GM12878 (cell line): ENCODE results near the gene PSTPIP2. TPM values are rescaled to one million over a fixed set of nuclear protein-coding genes. Genes with fewer than 3 reads are reported as not detected.

ENCODE experiments used
- ATAC-seq: fragments of 200-7000 bp; cut with Tn5 transposase; 3 replicates; pipeline ENCODE4 v1.9.1; 2020; ENCODE audit warnings: mild to moderate bottlenecking, moderate library complexity
- BruUV-seq: library from RNA; stranded (reverse); fragments of 400-500 nt; replicated peaks from 2 replicates; lab custom pipeline; 2021; lab: Mats Ljungman, UMichigan
- CTCF ChIA-PET: fragments of 300-600 bp; sonication (Branson Sonifier 250); formaldehyde crosslinking; extraction: SDS; loops from one replicate; lab custom pipeline; 2021; ENCODE audit warnings: inconsistent platforms; lab: Yijun Ruan, JAX
- POLR2A ChIA-PET: fragments of 350-600 bp; formaldehyde crosslinking; extraction: SDS; loops from one replicate; lab custom pipeline; 2021; ENCODE audit warnings: inconsistent platforms; lab: Charles Lee
- RAD21 ChIA-PET: fragments of 300-600 bp; sonication (Branson Sonifier 250); formaldehyde crosslinking; loops from one replicate; lab custom pipeline; 2023; ENCODE audit warnings: antibody characterized with exemption; ENCODE audit not compliant: unreplicated experiment; lab: Charles Lee
- SMC1A ChIA-PET: fragments of 300-600 bp; sonication (Branson Sonifier 250); formaldehyde crosslinking; loops from one replicate; lab custom pipeline; 2023; ENCODE audit not compliant: unreplicated experiment, uncharacterized antibody; lab: Charles Lee
- DNase-seq: peaks from one replicate; pipeline ENCODE4 v3.0.0-alpha.2; 2011; ENCODE audit warnings: low read depth, low spot score
- FAIRE-seq: peaks from 3 replicates; lab custom pipeline; 2011; peaks lifted over from hg19 to GRCh38; lab: Jason Lieb, UNC
- H2AFZ ChIP-seq: 2 replicates; pipeline ENCODE4 v1.6.0; 2011; ENCODE audit warnings: low read depth, low read length, control low read depth; ENCODE audit not compliant: control insufficient read depth
- H3K27ac ChIP-seq: 2 replicates; pipeline ENCODE4 v1.5.1; 2011; ENCODE audit warnings: control low read depth; ENCODE audit not compliant: control insufficient read depth, insufficient read depth
- H3K27me3 ChIP-seq, 2 experiments: replicated peaks in 1 of 2; 2 replicates each; pipeline versions ENCODE4 v1.6.0 to v1.6.1; 2011; ENCODE audit warnings: low read length in 1 of 2; ENCODE audit not compliant: control insufficient read depth in 2 of 2, insufficient read depth in 2 of 2
- H3K36me3 ChIP-seq, 2 experiments: 2 replicates each; pipeline ENCODE4 v1.5.1; 2011; ENCODE audit warnings: low read length in 1 of 2; ENCODE audit not compliant: control insufficient read depth in 2 of 2, insufficient read depth in 2 of 2
- H3K4me1 ChIP-seq: 2 replicates; pipeline ENCODE4 v1.6.1; 2011; ENCODE audit warnings: mild to moderate bottlenecking, low read length, moderate library complexity, mixed read lengths; ENCODE audit not compliant: control insufficient read depth, insufficient read depth
- H3K4me2 ChIP-seq: 2 replicates; pipeline ENCODE4 v1.6.0; 2011; ENCODE audit warnings: control low read depth; ENCODE audit not compliant: control insufficient read depth, insufficient read depth
- H3K4me3 ChIP-seq: fragments of 200-600 bp; sonication (generic); 2 replicates; pipeline ENCODE4 v1.5.1; 2016
- H3K79me2 ChIP-seq: 2 replicates; pipeline ENCODE4 v1.6.0; 2011; ENCODE audit warnings: low read length; ENCODE audit not compliant: control insufficient read depth, insufficient read depth
- H3K9ac ChIP-seq: 2 replicates; pipeline ENCODE4 v1.8.0; 2011; ENCODE audit warnings: low read length, control low read depth, mixed read lengths; ENCODE audit not compliant: control insufficient read depth, insufficient read depth
- H3K9me3 ChIP-seq: replicated peaks from 3 replicates; pipeline ENCODE4 v1.5.1; 2011; ENCODE audit warnings: mild to moderate bottlenecking, low read length; ENCODE audit not compliant: control insufficient read depth, insufficient read depth
- H4K20me1 ChIP-seq: 2 replicates; pipeline ENCODE4 v1.6.0; 2011; ENCODE audit not compliant: control insufficient read depth, insufficient read depth
- CBFB ChIP-seq: IDR thresholded peaks from 2 replicates; pipeline ENCODE4 v1.6.1; 2016; ENCODE audit warnings: antibody characterized with exemption, low read depth
- MEF2A ChIP-seq: IDR thresholded peaks from 2 replicates; pipeline ENCODE4 v1.6.1; 2011; ENCODE audit warnings: low read depth, mild to moderate bottlenecking, low read length, moderate library complexity; ENCODE audit not compliant: insufficient read depth
- NFYB ChIP-seq: IDR thresholded peaks from 2 replicates; pipeline ENCODE4 v1.6.1; 2011; ENCODE audit warnings: low read depth, mild to moderate bottlenecking, low read length, improper control_type of control experiment, moderate library complexity; ENCODE audit not compliant: insufficient read depth
- PAX5 ChIP-seq: IDR thresholded peaks from 2 replicates; pipeline ENCODE4 v1.6.1; 2011; ENCODE audit warnings: low read depth, low read length, borderline replicate concordance
- RELB ChIP-seq: fragments of 450-650 bp; IDR thresholded peaks from 2 replicates; pipeline ENCODE4 v1.6.1; 2017; ENCODE audit warnings: low read depth, mild to moderate bottlenecking, moderate library complexity
- RUNX3 ChIP-seq: IDR thresholded peaks from 2 replicates; pipeline ENCODE4 v1.6.1; 2012; ENCODE audit warnings: low read length, inconsistent platforms
- SRF ChIP-seq, 2 experiments: IDR thresholded peaks; 2 replicates each; pipeline ENCODE4 v1.6.1; 2011; ENCODE audit warnings: low read depth in 2 of 2, low read length in 2 of 2, mild to moderate bottlenecking in 1 of 2, moderate library complexity in 1 of 2
- ZBTB40 ChIP-seq: fragments of 450-650 bp; IDR thresholded peaks from 2 replicates; pipeline ENCODE4 v1.6.1; 2016; ENCODE audit warnings: mild to moderate bottlenecking, moderate library complexity, borderline replicate concordance
- WGBS: methylation state at CpG from one replicate; pipeline ENCODE4 v1.1.6; 2016; ENCODE audit warnings: low lambda C conversion rate; ENCODE audit not compliant: insufficient replicate concordance, insufficient coverage; ENCODE audit errors: missing lambda C conversion rate; 5-methylcytosine and 5-hydroxymethylcytosine counted together
- in situ Hi-C: fragments of 300-500 bp; cut with MboI; formaldehyde crosslinking; loops from 9 replicates; pipeline ENCODE4 v1.14.3; 2018; ENCODE audit warnings: mixed read lengths
- intact Hi-C: fragments of 100-400 bp; cut with micrococcal nuclease; formaldehyde crosslinking; loops from one replicate; pipeline ENCODE4 v1.14.2; 2022; ENCODE audit not compliant: unreplicated experiment
- polyA plus RNA-seq, 11 experiments: library from polyadenylated mRNA; depleted of rRNA in 4 of 11; unstranded in 6 of 11; stranded (reverse) in 5 of 11; fragments of >200 nt; fragmentation: Nextera tagmentation in 4 of 11; fragmentation: Illumina TruSeq in 1 of 11; extraction: Ambion mirVana in 4 of 11; extraction: Trizol in 1 of 11; gene quantifications; 1 replicate in 1 of 11; 2 replicates in 10 of 11; pipeline versions ENCODE4 v1.2.1 to v1.2.3, GENCODE V29; 2011 to 2016; ENCODE audit warnings: inconsistent platforms in 2 of 11, missing spikeins in 2 of 11, low read depth in 1 of 11
- total RNA-seq, 4 experiments: library from RNA; depleted of rRNA in 3 of 4; stranded (reverse); fragments of >200 nt in 3 of 4; fragmentation: Illumina TruSeq in 1 of 4; extraction: Trizol in 1 of 4; gene quantifications; 2 replicates each; pipeline versions ENCODE4 v1.2.1 to v1.2.3, GENCODE V29; 2013 to 2021

Gene PSTPIP2
- total and polyA plus RNA-seq, 10 of the 15 experiments (the other 5 are each of a cell fraction or from before 2014, with no cell fraction given), result 0.69 to 38.4 (median 24.7) TPM

DNA sequence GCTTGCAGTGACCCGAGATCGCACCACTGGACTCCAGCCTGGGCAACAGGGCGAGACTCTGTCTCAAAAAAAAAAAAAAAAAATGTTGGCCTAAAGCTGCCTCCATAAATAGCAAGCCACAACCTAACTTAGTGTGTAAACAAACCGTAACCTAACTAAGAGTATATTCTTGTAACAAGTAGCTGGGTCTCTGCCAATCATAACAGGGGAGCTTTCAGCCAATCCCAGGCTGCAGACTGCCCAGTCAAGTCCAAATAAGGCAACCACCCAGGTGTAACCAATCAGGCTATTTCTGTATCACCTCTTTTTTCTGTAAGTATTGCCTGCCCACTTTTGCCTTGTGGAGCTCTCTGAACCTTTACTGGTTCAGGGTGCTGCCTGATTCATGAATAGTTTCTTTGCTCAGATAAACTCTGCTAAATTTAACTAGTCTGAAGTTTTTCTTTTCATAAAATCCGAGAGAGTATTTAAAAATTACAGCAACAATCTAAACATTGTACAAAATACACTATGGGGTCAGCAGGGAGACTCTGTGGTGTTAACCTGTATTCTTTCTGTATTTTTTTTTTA is 4.5 kb downstream of the PSTPIP2 start:
- H3K9ac ChIP-seq, result no peak overlapping the region
- H2AFZ ChIP-seq, result no peak overlapping the region
- SMC1A ChIA-PET, result interaction anchor here (1.7 kb wide), 1 partner anchor 13 kb away, joined by 5 read pairs; no protein-coding TSS in a partner anchor
- no peak overlapping the region for H3K27ac ChIP-seq
- H3K4me3 ChIP-seq, result no peak overlapping the region
- peak; percentile 39 for ATAC-seq
- peaks cover 17% of the 10 kb centered on the region for H3K4me1 ChIP-seq
- H3K4me2 ChIP-seq, result no peak overlapping the region
- intact Hi-C loops, result no loop called here
- RAD21 ChIA-PET, result no interaction called here
- H3K79me2 ChIP-seq, result no peaks in the 10 kb centered on the region; the same call in none of the 2 replicates
- DNase-seq, result no peak
- TF ChIP-seq PAX5 (peak; percentile 64; the same call in 1 of the 2 replicates), CBFB (no peak), SRF (IDR thresholded peaks at IDR 0.05; ENCODE audit: low read depth in 2 of 2, low read length in 2 of 2) (peak; percentile 80 to 96), RUNX3 (peak; percentile 30; the same call in 1 of the 2 replicates), RELB (no peak), MEF2A (peak; percentile 86), ZBTB40 (no peak), NFYB (peak; percentile 51; the same call in 1 of the 2 replicates)
- TF ChIP-seq, all 136 proteins: peak for 5
- no peaks in the 10 kb centered on the region for H4K20me1 ChIP-seq
- no peaks in the 10 kb centered on the region; a peak in 1 of 4 replicates for H3K27me3 ChIP-seq
- ChIA-PET POLR2A (interaction anchor here (0.7 kb wide), 1 partner anchor 13 kb away, joined by 3 read pairs; no protein-coding TSS in a partner anchor), CTCF (interaction anchor here (0.7 kb wide), 1 partner anchor 56 kb away, joined by 4 read pairs; no protein-coding TSS in a partner anchor)
- no TSS peak for BruUV-seq
- FAIRE-seq, result no peak
- H3K9me3 ChIP-seq, result no peaks in the 10 kb centered on the region; the same call in 2 of the 3 replicates
- 40% methylated on average over 5 of the region's 5 CpGs for WGBS
- H3K36me3 ChIP-seq, result no peaks in the 10 kb centered on the region
- in situ Hi-C loops, result no loop called here
